ENCODE measurements around the gene GNG2.

GNG2 gene

GRCh38 chr14:51993285-51993920, 133.0 kb downstream of the GNG2 start:
- TF ChIP-seq FOXP2 (optimal IDR thresholded peaks at IDR 0.05; ENCODE audit: borderline replicate concordance, extremely low read depth, extremely low read length, insufficient read depth), result no peak
- TF ChIP-seq POLR2AphosphoS5 (IDR thresholded peaks at IDR 0.05; ENCODE audit: low read depth, low read length), result no peak
- no peak for TF ChIP-seq TAF1 (IDR thresholded peaks at IDR 0.05; ENCODE audit: borderline replicate concordance, insufficient read depth, low read length)
- TF ChIP-seq, protein P1, sequence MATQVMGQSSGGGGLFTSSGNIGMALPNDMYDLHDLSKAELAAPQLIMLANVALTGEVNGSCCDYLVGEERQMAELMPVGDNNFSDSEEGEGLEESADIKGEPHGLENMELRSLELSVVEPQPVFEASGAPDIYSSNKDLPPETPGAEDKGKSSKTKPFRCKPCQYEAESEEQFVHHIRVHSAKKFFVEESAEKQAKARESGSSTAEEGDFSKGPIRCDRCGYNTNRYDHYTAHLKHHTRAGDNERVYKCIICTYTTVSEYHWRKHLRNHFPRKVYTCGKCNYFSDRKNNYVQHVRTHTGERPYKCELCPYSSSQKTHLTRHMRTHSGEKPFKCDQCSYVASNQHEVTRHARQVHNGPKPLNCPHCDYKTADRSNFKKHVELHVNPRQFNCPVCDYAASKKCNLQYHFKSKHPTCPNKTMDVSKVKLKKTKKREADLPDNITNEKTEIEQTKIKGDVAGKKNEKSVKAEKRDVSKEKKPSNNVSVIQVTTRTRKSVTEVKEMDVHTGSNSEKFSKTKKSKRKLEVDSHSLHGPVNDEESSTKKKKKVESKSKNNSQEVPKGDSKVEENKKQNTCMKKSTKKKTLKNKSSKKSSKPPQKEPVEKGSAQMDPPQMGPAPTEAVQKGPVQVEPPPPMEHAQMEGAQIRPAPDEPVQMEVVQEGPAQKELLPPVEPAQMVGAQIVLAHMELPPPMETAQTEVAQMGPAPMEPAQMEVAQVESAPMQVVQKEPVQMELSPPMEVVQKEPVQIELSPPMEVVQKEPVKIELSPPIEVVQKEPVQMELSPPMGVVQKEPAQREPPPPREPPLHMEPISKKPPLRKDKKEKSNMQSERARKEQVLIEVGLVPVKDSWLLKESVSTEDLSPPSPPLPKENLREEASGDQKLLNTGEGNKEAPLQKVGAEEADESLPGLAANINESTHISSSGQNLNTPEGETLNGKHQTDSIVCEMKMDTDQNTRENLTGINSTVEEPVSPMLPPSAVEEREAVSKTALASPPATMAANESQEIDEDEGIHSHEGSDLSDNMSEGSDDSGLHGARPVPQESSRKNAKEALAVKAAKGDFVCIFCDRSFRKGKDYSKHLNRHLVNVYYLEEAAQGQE (IDR thresholded peaks at IDR 0.05; ENCODE audit: insufficient read depth in 1 of 2, low read depth in 2 of 2, low read length in 2 of 2), result no peak
- no peak for TF ChIP-seq SIN3A (IDR thresholded peaks at IDR 0.05; ENCODE audit: borderline replicate concordance, insufficient read depth, low read length)

- no peak for TF ChIP-seq TAF1 (IDR thresholded peaks at IDR 0.05; ENCODE audit: borderline replicate concordance, insufficient read depth, low read length)
Measured at GRCh38 chr14:51996148-51996746, 135.8 kb downstream of the GNG2 start.

- TF ChIP-seq TAF1 (IDR thresholded peaks at IDR 0.05; ENCODE audit: borderline replicate concordance, insufficient read depth, low read length), result no peak
- TF ChIP-seq SIN3A (IDR thresholded peaks at IDR 0.05; ENCODE audit: borderline replicate concordance, insufficient read depth, low read length), result no peak
- TF ChIP-seq, protein P1 (IDR thresholded peaks at IDR 0.05; ENCODE audit: insufficient read depth in 1 of 2, low read depth in 2 of 2, low read length in 2 of 2), result no peak
- no peak for TF ChIP-seq FOXP2 (optimal IDR thresholded peaks at IDR 0.05; ENCODE audit: borderline replicate concordance, extremely low read depth, extremely low read length, insufficient read depth)
- no peak for TF ChIP-seq POLR2AphosphoS5 (IDR thresholded peaks at IDR 0.05; ENCODE audit: low read depth, low read length)
Measured at GRCh38 chr14:51998348-51998747, 137.9 kb downstream of the GNG2 start.

GRCh38 chr14:51999084-51999483, 138.7 kb downstream of the GNG2 start:
- TF ChIP-seq FOXP2 (optimal IDR thresholded peaks at IDR 0.05; ENCODE audit: borderline replicate concordance, extremely low read depth, extremely low read length, insufficient read depth) (no peak), TAF1 (IDR thresholded peaks at IDR 0.05; ENCODE audit: borderline replicate concordance, insufficient read depth, low read length) (no peak), POLR2AphosphoS5 (IDR thresholded peaks at IDR 0.05; ENCODE audit: low read depth, low read length) (no peak), SIN3A (IDR thresholded peaks at IDR 0.05; ENCODE audit: borderline replicate concordance, insufficient read depth, low read length) (no peak)
- TF ChIP-seq, protein P1 (IDR thresholded peaks at IDR 0.05; ENCODE audit: insufficient read depth in 1 of 2, low read depth in 2 of 2, low read length in 2 of 2), result no peak

DNA sequence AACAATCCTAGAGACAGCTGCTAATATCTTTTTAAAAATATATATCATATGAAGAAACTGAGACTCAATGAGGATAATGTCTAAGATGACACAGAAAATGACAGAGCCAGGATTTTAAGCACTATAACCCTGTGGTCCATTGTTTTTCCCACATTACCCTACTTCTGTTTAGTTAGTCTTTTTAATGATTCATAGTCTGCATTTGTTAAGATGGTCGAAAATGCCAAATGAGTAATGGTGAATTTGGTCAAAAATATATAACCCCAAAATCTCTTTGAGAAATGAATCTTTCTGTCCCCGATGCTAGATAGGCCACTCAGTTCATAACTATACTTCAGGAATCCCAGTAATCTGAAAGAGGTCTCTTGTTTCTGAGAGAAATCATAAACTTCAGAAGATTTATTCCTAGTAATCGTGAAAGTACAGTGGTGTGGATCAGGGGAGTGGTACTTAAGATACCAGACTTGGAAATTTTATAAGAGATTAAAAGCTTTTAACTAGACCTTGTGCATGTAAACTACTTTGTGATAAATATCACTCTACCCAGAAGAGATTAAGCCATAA, 139.7 kb downstream of the GNG2 start:
- TF ChIP-seq FOXP2 (optimal IDR thresholded peaks at IDR 0.05; ENCODE audit: borderline replicate concordance, extremely low read depth, extremely low read length, insufficient read depth) (no peak), SIN3A (IDR thresholded peaks at IDR 0.05; ENCODE audit: borderline replicate concordance, insufficient read depth, low read length) (no peak), TAF1 (IDR thresholded peaks at IDR 0.05; ENCODE audit: borderline replicate concordance, insufficient read depth, low read length) (no peak), POLR2AphosphoS5 (IDR thresholded peaks at IDR 0.05; ENCODE audit: low read depth, low read length) (no peak)
- TF ChIP-seq, protein P1 (IDR thresholded peaks at IDR 0.05; ENCODE audit: insufficient read depth in 1 of 2, low read depth in 2 of 2, low read length in 2 of 2), result no peak
